Rectal smooth muscle tissue (tissue), 1 donor: ENCODE measurements around the gene GPR18.

Experiments used
- H3K27ac ChIP-seq: one replicate; pipeline ENCODE4 v1.7.0; 2013; ENCODE audit warnings: low read depth, low read length, inconsistent platforms
- H3K27me3 ChIP-seq: one replicate; pipeline ENCODE4 v1.7.0; 2013; ENCODE audit warnings: low read length; ENCODE audit not compliant: control insufficient read depth, insufficient read depth
- H3K36me3 ChIP-seq: one replicate; pipeline ENCODE4 v1.7.0; 2013; ENCODE audit warnings: low read length; ENCODE audit not compliant: control insufficient read depth, insufficient read depth
- H3K4me1 ChIP-seq: one replicate; pipeline ENCODE4 v1.7.0; 2013; ENCODE audit warnings: low read length; ENCODE audit not compliant: control insufficient read depth, insufficient read depth
- H3K4me3 ChIP-seq: one replicate; pipeline ENCODE4 v1.7.0; 2013; ENCODE audit warnings: low read length
- H3K9ac ChIP-seq: one replicate; pipeline ENCODE4 v1.7.0; 2013; ENCODE audit warnings: low read length

The GPR18 gene

DNA sequence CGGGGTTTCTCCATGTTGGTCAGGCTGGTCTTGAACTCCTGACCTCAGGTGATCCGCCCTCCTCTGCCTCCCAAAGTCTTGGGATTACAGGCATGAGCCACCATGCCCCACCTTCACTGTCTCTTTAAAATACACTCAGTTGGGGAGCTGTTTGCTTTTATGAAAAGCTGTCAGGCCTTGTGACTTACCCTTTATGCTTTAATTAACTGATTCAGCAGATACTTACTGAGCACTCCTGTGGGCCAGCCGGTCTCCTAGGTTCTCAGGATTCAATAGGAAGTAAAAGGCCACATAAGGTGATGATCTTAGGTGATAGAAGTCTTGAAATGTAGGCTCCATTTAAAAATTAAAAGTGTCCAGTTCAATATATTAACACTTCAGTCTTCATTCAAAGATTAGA, 50.0 kb downstream of the GPR18 start:
- H3K36me3 ChIP-seq = no peaks in the 10 kb centered on the region
- no peaks in the 10 kb centered on the region for H3K27me3 ChIP-seq
- no peak overlapping the region for H3K4me3 ChIP-seq
- no peak overlapping the region for H3K9ac ChIP-seq
- no peaks in the 10 kb centered on the region for H3K4me1 ChIP-seq
- H3K27ac ChIP-seq = no peak overlapping the region

DNA sequence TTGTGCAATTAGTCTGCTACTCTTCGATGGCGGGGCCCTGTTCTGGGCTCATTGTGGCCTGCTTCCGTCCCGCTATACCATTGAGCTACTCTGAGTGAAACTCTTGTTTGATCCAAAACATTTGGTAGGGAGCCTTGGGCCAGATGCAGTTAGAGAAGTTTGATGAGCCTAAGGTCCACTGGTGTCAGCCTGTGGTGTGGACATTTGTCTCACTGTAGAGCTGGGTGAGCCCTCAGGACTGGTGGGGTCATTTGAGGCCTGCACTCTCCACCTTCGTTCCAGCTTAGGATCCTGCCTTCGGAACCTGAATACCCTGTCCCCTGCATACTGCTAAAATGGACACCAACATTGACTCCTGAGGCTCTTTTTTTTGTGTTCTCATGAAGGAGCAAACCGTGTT, 50.7 kb downstream of the GPR18 start:
- H3K27ac ChIP-seq = no peak overlapping the region

DNA sequence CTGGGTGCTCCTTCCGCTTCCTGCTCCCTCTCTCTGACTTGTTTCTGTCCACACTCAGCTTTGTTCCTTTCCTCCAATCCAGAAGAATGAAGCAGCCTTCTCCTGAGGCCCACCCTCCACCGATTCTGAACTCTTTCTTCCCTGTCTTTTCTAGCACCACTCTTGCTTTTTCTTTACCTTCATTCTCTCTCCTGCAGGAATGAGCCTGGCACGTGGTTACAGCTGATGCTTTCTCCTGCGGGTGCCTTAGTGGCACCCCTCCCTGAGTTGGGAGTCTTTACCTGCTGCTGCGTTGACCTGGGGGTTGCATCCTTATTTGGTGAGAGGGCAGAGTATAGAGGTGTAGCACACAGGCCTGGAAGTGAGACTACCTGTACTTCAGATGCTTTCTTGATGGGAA, 51.3 kb downstream of the GPR18 start:
- no peak overlapping the region for H3K4me3 ChIP-seq

More for the DNA sequence above, 50.7 kb downstream of the GPR18 start:
- Histone ChIP-seq H3K36me3 (no peaks in the 10 kb centered on the region), H3K4me3 (no peak overlapping the region), H3K4me1 (no peaks in the 10 kb centered on the region), H3K9ac (no peak overlapping the region), H3K27me3 (no peaks in the 10 kb centered on the region)

DNA sequence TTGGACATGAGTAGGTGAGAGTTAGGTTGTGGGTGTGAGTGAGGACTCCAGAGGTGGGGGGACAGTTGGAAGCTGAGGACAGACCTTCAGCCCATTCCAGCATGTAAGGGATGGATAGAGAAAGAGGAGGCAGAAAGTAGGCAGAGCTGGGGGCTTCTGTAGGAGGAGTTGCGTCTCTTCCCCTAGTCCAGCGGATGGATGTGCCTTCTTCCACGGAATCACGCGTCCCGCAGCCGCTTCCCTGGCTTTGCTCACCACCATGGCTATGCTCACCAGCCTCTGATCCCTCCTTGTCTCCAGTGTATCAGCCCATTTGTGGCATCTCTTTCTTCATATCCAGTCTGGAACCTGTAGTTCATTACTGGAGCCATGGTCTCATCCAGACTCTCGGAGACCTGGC, 52.0 kb downstream of the GPR18 start:
- Histone ChIP-seq H3K9ac (no peak overlapping the region), H3K27ac (no peak overlapping the region)

More for the DNA sequence above, 51.3 kb downstream of the GPR18 start:
- no peak overlapping the region for H3K9ac ChIP-seq
- no peak overlapping the region for H3K27ac ChIP-seq
- H3K27me3 ChIP-seq = no peaks in the 10 kb centered on the region
- no peaks in the 10 kb centered on the region for H3K4me1 ChIP-seq
- H3K36me3 ChIP-seq = no peaks in the 10 kb centered on the region

DNA sequence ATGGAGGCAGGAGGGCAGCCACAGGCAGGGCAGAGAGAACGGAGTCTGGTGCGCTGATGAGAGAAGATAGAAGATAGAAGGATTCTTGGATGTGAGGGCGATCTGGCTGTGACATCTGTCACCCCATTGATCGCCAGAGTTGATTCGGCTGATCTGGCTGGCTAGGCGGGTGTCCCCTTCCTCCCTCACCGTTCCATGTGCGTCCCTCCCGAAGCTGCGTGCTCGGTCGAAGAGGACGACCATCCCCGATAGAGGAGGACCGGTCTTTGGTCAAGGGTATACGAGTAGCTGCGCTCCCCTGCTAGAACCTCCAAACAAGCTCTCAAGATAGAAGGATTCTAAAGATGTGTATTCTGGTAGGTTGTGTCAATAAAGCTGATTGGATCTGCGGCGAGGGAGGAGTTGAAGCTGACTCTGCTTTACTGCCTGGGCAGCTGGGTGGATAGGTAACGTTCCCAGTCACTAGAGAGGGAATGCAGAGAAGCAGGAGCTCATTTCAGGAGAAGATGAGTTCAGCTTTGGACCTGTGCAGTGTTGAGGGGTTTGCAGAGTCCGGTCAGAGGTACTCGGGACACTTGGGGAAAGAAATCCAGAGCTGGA, 52.5 kb downstream of the GPR18 start:
- Histone ChIP-seq H3K36me3 (no peaks in the 10 kb centered on the region), H3K27me3 (no peaks in the 10 kb centered on the region), H3K27ac (no peak overlapping the region), H3K4me3 (no peak overlapping the region), H3K4me1 (no peaks in the 10 kb centered on the region), H3K9ac (no peak overlapping the region)

More for the DNA sequence above, 52.0 kb downstream of the GPR18 start:
- Histone ChIP-seq H3K27me3 (no peaks in the 10 kb centered on the region), H3K4me3 (no peak overlapping the region), H3K4me1 (no peaks in the 10 kb centered on the region), H3K36me3 (no peaks in the 10 kb centered on the region)
